DOHH2 (cell line): ENCODE data around the gene ETS1.

Experiments used
- H3F3A ChIP-seq: fragments of 200-600 bp; sonication (generic), shearing (Covaris generic); 2 replicates; pipeline ENCODE4 v1.6.0; 2016; ENCODE audit warnings: antibody characterized with exemption, mild to moderate bottlenecking; ENCODE audit not compliant: control insufficient read depth, insufficient read depth
- H3K27ac ChIP-seq: fragments of 200-600 bp; sonication (generic); 2 replicates; pipeline ENCODE4 v1.5.1; 2014; ENCODE audit warnings: low read depth, mild to moderate bottlenecking, low read length, moderate library complexity
- H3K27me3 ChIP-seq: fragments of 200-600 bp; sonication (generic); 2 replicates; pipeline ENCODE4 v1.6.1; 2014; ENCODE audit warnings: mild to moderate bottlenecking, low read length, mixed read lengths; ENCODE audit not compliant: control insufficient read depth
- H3K36me3 ChIP-seq: fragments of 200-600 bp; sonication (generic); 2 replicates; pipeline ENCODE4 v1.6.1; 2014; ENCODE audit warnings: mild to moderate bottlenecking, low read length, moderate library complexity, mixed read lengths; ENCODE audit not compliant: control insufficient read depth
- H3K4me1 ChIP-seq: fragments of 200-600 bp; sonication (generic); 2 replicates; pipeline ENCODE4 v1.6.1; 2014; ENCODE audit warnings: mild to moderate bottlenecking, low read length, mixed read lengths; ENCODE audit not compliant: control insufficient read depth
- H3K4me2 ChIP-seq: fragments of 200-600 bp; sonication (generic); 2 replicates; pipeline ENCODE4 v1.6.0; 2014; ENCODE audit warnings: mild to moderate bottlenecking, low read length, moderate library complexity
- H3K4me3 ChIP-seq: fragments of 200-600 bp; sonication (generic); 2 replicates; pipeline ENCODE4 v1.5.1; 2014; ENCODE audit warnings: mild to moderate bottlenecking, low read length, mixed read lengths
- H3K79me2 ChIP-seq: fragments of 200-600 bp; sonication (generic); 2 replicates; pipeline ENCODE4 v1.6.1; 2014; ENCODE audit warnings: mild to moderate bottlenecking, low read length, mixed read lengths; ENCODE audit not compliant: control insufficient read depth
- H3K9me2 ChIP-seq: fragments of 200-600 bp; sonication (generic); replicated peaks from 2 replicates; pipeline ENCODE4 v1.6.1; 2014; ENCODE audit warnings: mild to moderate bottlenecking, low read length, mixed read lengths; ENCODE audit not compliant: control insufficient read depth
- H3K9me3 ChIP-seq: fragments of 200-600 bp; sonication (generic); 2 replicates; pipeline ENCODE4 v1.6.1; 2014; ENCODE audit warnings: antibody characterized with exemption, low read length, mixed read lengths; ENCODE audit not compliant: control insufficient read depth, insufficient read depth
- H4K20me1 ChIP-seq: fragments of 200-600 bp; sonication (generic); 2 replicates; pipeline ENCODE4 v1.6.0; 2014; ENCODE audit warnings: low read depth, mild to moderate bottlenecking, antibody characterized with exemption, low read length, moderate library complexity; ENCODE audit not compliant: control insufficient read depth, insufficient read depth
- EZH2phosphoT487 ChIP-seq: fragments of 200-600 bp; sonication (generic); IDR thresholded peaks from 2 replicates; pipeline ENCODE4 v1.6.1; 2017; ENCODE audit warnings: borderline replicate concordance, mild to moderate bottlenecking, antibody characterized with exemption, low read length, moderate library complexity, mixed read lengths
- TF ChIP-seq, protein P1 (sequence below): fragments of 200-600 bp; sonication (generic); IDR thresholded peaks from one replicate; pipeline ENCODE4 v1.5.1; 2014; ENCODE audit warnings: antibody characterized with exemption, mild to moderate bottlenecking, low read depth, low read length; ENCODE audit not compliant: poor library complexity, severe bottlenecking

The ETS1 gene

DNA sequence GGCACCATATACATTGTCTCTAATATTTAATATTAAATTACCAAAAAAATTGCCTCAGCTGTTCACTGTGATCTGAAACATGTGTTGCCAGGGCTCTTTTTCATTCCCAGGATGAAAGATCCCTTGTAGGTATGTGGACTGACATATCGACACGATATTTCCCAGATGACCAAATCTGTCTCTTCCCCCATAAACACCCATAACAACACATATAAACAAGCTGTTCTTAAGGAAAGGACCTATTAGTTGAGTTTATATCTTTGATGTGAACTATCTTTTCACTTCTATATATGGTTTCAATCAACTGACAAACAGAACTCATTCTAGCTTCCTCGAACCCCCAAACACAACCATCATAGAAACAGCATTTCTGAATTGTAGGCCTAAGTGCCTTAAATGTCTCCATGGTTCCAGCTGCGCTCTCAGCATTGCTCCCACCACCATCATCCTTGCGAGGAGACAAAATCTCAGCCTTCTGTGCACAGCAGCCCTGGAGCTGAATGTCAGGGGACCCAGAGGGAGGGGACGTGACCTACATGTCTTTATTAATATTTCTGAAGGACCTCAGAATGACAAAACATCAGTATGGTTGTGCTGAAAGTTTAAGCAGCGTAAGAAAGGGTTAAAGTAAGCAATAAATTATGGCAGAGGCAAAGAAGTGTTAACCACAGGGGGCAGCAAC lies 67.0 kb downstream of the ETS1 start:
- Histone ChIP-seq H3K4me3 (peak overlapping the region; percentile 73), H3K4me1 (peaks cover 68% of the 10 kb centered on the region), H3K9me3 (no peaks in the 10 kb centered on the region), H3K27ac (peak overlapping the region; percentile 82), H3K36me3 (peaks cover 67% of the 10 kb centered on the region), H3K27me3 (no peaks in the 10 kb centered on the region), H3K79me2 (peaks cover 80% of the 10 kb centered on the region), H3K4me2 (peak overlapping the region; percentile 71), H3F3A (peaks cover 2% of the 10 kb centered on the region; the same call in 1 of the 2 replicates), H3K9me2 (no peaks in the 10 kb centered on the region), H4K20me1 (peaks cover 36% of the 10 kb centered on the region)
- TF ChIP-seq EZH2phosphoT487: no peak
- TF ChIP-seq, protein P1, sequence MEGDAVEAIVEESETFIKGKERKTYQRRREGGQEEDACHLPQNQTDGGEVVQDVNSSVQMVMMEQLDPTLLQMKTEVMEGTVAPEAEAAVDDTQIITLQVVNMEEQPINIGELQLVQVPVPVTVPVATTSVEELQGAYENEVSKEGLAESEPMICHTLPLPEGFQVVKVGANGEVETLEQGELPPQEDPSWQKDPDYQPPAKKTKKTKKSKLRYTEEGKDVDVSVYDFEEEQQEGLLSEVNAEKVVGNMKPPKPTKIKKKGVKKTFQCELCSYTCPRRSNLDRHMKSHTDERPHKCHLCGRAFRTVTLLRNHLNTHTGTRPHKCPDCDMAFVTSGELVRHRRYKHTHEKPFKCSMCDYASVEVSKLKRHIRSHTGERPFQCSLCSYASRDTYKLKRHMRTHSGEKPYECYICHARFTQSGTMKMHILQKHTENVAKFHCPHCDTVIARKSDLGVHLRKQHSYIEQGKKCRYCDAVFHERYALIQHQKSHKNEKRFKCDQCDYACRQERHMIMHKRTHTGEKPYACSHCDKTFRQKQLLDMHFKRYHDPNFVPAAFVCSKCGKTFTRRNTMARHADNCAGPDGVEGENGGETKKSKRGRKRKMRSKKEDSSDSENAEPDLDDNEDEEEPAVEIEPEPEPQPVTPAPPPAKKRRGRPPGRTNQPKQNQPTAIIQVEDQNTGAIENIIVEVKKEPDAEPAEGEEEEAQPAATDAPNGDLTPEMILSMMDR: peak; percentile 49

DNA sequence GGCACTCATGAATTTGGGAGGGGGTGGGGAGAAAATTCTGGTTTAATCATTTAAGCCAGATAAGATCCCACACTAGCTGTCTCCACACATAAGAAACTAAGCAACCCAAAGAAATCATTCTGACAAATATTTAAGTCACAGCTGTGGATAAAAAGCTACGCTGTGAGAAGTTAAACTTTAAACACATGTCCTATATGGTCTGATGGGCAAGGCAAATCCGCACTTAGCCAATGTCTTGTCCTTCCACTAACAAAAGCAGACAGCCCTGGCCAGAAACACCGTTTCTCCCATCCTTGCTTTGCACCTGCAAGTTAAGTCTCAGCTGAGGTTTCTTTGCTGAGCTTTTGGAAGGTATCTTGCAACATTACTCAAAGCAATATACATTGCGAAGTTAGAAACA lies 68.0 kb downstream of the ETS1 start:
- peaks cover 46% of the 10 kb centered on the region for H4K20me1 ChIP-seq
- H3K4me2 ChIP-seq: peak overlapping the region; percentile 71
- peaks cover 69% of the 10 kb centered on the region for H3K4me1 ChIP-seq

DNA sequence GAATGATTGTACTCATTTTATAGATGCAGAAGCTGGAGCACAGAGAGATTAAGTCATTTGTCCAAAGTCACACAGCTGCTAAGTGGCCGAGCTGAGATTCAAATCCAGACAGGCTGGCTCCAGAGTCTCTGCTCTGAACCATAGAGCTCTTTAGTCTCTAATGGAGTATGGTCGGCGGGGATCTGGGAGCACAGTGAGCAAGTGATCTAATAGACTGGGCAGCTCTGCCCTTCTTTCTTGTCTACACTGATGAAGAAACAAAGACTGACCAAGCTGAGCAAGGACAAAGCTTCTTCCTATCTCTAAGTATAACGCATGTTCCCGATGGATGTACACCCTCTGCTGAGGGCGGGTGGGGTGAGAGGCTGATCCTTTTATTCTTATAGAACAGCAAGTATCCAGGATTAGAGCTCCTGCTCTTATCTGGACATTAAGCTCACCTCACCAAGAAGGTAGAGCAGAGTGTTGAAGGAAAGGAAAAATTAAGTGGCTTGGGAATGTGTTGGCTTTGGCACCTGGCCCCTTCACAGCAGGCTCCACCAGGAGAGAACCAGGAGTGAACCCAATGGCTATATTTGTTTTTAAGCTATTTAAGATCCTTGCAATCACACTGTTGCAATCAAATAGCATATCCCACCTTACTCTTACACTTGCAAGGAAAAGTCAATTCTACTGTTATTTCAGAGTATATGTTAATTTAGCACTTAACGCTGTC lies 68.7 kb downstream of the ETS1 start:
- Histone ChIP-seq H4K20me1 (peaks cover 51% of the 10 kb centered on the region), H3K4me2 (peak overlapping the region; percentile 71), H3K4me1 (peaks cover 69% of the 10 kb centered on the region), H3K36me3 (peaks cover 84% of the 10 kb centered on the region), H3F3A (peaks cover 5% of the 10 kb centered on the region; the same call in 1 of the 2 replicates), H3K4me3 (peak overlapping the region; percentile 73), H3K27ac (peak overlapping the region; percentile 82), H3K79me2 (peaks cover 97% of the 10 kb centered on the region), H3K27me3 (no peaks in the 10 kb centered on the region), H3K9me3 (no peaks in the 10 kb centered on the region), H3K9me2 (no peaks in the 10 kb centered on the region)
- no peak for TF ChIP-seq EZH2phosphoT487
- TF ChIP-seq, protein P1: no peak

More for the DNA sequence above, 68.0 kb downstream of the ETS1 start:
- H3K9me2 ChIP-seq: no peaks in the 10 kb centered on the region
- no peaks in the 10 kb centered on the region for H3K9me3 ChIP-seq
- H3K27ac ChIP-seq: peak overlapping the region; percentile 82
- TF ChIP-seq, protein P1: no peak
- no peak for TF ChIP-seq EZH2phosphoT487
- H3F3A ChIP-seq: peaks cover 5% of the 10 kb centered on the region; the same call in 1 of the 2 replicates
- H3K36me3 ChIP-seq: peaks cover 77% of the 10 kb centered on the region
- peak overlapping the region; percentile 73 for H3K4me3 ChIP-seq
- no peaks in the 10 kb centered on the region for H3K27me3 ChIP-seq
- peaks cover 90% of the 10 kb centered on the region for H3K79me2 ChIP-seq
